Germinal center (tissue), 1 donor: ENCODE data around the gene MAGI1.
"Not testable (repeated sequence)": the region's sequence is repeated elsewhere in the genome, so short reads cannot be mapped to it uniquely, and the experiment has no call there.

ENCODE experiments used
- DNase-seq: peaks from one replicate; pipeline ENCODE4 v3.0.0; 2012; ENCODE audit warnings: mixed read lengths, low spot score

The MAGI1 gene

DNA sequence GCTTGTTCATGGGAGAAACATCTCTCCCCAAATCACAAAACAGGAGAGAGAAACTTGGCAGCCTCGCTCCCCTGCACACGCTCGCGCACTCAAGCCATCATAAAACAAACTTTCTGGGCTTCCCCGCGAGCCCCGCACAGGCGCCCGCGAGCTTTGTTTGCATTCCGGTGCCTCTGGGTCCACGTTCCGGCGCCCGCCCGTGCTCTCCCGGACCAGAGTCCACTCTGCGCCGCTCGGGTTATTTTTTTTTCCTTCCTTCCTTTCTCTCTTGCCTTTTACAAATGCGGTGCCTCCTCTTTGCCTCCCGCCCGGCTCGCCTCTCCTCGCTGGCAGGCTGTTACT, 363 bp downstream of the MAGI1 start:
- DNase-seq, result peak; percentile 11

- peak; percentile 9 for DNase-seq
Observed at GRCh38 chr3:66037986-66038369, 740 bp downstream of the MAGI1 start.

DNA sequence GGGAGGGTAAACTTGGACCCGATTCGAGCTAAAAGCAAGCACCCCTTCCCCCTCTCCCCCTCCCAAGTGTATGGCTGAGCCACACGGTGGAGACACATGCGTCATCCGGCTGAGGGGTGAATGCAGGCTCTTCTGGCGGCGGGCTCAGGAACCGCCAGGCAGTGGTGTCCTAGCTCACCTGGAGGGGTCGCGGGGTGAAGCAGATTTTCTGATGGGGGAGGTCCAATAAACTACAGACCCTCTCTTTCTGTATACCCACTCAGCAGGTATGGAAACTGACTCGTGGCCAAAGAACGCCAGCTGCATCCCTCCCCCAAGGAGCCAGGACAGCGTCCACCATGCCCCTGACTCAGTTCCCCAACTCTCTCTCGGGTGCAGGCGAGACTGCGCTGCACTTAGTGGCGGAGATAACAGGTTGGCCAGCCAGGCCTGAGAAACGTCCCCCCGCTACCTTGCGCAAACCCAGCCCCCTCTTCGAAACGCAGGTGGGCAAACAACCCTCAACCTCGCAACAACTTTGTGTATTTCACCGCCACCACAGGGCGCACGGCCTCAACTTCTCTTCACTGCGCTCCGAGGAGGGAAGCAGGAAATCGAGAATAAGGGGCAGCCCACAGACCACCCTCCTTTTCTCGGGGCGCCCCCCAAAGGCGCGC, 1.3 kb downstream of the MAGI1 start:
- DNase-seq, result no peak

- no peak for DNase-seq
Observed at GRCh38 chr3:66036586-66037148, 2.1 kb downstream of the MAGI1 start.

DNA sequence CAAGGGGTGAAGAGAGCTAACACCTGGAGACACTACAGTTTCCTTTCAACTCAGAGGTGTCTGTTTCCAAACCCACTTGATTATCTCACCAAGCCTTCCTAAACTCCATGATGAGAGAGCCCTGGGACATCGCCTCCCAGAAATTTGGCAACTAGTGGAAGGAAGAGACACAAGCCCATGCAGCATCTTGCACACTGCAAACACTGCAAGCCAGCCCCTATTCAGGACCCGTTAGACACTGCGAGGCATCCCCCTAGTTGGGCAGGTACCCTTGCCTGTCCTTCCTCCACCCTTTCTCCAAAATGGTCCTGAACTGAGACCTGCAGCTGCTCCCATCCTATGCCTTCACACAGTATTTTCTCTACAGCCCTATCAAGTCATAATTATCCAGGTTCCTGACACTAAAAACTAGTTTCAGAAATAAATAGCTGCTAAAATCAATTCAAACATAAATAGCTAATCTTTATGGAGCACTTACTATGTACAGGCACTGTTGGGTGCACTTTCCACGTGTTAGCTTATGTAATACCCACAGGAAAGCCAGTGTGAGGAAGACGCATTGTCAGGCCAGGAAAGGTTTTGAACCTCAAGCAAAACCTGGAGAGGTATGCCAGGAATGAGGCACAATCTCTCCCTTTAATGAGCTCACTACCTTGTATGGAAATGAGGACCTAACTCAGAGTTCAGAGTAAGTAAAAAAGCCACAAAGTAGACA, 2.8 kb downstream of the MAGI1 start:
- DNase-seq, result no peak

GRCh38 chr3:66033241-66034138, 5.2 kb downstream of the MAGI1 start:
- no peak for DNase-seq

DNA sequence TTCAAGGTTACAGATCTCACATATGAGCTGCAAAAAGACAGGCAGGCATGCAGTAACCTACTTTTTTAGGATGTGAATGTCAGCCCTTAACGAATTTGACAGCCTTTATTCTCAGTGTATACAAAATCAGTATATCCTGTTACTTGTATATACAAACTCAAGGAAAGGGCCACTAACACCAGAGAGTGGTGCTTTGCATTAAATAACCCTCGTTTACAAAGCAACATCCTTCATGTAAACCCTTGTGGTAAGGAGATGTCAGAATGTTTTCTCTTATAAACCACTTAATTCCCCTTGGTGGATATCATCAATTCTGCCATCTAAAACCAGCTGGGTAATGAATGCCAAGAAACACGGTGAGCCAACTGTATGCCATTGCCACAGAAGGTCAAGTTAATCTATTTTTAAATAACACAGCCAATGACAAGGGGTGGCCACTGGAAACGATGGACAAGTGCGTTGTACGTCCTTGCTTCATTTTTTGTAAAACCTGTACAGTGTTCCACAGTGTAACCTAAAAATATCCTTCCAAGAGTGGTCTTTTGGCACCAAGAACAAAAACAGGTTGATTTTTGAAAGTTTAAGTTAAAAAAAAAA, 7.5 kb downstream of the MAGI1 start:
- no peak for DNase-seq

DNA sequence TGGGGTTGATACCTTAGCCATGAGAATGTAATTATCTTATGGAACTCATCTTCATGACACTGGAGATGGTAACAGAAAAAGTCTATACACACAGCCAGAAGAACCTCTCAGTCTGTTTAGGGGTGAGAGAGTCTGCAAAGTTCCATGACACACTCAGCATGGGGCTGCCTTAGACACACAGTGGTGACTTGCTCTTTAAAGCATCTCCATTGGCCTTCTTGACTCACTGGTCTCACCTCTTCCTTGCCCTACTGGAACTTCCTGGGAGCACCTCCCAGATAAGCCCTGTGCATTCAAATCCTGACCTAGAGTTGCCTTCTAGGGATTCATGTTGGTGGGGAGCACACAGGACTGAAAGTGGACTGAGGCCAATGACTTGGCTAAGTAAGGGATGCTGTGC, 9.3 kb downstream of the MAGI1 start:
- no peak for DNase-seq

DNA sequence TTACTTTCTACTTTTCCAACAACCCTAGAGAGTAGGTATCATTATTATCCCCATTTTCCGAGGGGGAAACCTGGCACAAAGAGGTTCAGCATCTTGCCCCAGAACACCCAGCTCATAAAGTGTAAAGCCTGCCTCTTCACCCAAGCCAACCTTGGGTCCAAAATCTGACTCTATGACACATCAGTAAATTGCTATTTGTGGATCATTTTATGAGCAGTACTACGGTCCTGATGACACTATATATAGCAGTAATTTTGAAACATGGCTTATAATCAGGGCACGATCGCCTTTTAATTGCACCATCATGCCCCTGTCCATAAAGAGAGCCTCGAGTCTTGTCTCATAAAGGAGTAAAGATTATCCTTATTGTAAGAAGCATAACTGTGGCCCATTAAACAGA, 9.7 kb downstream of the MAGI1 start:
- DNase-seq, result no peak

GRCh38 chr3:66028457-66028856, 10.3 kb downstream of the MAGI1 start:
- no peak for DNase-seq

GRCh38 chr3:66027099-66027498, 11.6 kb downstream of the MAGI1 start:
- not testable (repeated sequence) for DNase-seq

- DNase-seq, result no peak
Observed at GRCh38 chr3:66023738-66024385, 14.9 kb downstream of the MAGI1 start.

- DNase-seq, result no peak
Observed at GRCh38 chr3:66023229-66023628, 15.5 kb downstream of the MAGI1 start.

GRCh38 chr3:66021731-66022131, 17.0 kb downstream of the MAGI1 start:
- no peak for DNase-seq

GRCh38 chr3:66019896-66020295, 18.8 kb downstream of the MAGI1 start:
- DNase-seq, result no peak

DNA sequence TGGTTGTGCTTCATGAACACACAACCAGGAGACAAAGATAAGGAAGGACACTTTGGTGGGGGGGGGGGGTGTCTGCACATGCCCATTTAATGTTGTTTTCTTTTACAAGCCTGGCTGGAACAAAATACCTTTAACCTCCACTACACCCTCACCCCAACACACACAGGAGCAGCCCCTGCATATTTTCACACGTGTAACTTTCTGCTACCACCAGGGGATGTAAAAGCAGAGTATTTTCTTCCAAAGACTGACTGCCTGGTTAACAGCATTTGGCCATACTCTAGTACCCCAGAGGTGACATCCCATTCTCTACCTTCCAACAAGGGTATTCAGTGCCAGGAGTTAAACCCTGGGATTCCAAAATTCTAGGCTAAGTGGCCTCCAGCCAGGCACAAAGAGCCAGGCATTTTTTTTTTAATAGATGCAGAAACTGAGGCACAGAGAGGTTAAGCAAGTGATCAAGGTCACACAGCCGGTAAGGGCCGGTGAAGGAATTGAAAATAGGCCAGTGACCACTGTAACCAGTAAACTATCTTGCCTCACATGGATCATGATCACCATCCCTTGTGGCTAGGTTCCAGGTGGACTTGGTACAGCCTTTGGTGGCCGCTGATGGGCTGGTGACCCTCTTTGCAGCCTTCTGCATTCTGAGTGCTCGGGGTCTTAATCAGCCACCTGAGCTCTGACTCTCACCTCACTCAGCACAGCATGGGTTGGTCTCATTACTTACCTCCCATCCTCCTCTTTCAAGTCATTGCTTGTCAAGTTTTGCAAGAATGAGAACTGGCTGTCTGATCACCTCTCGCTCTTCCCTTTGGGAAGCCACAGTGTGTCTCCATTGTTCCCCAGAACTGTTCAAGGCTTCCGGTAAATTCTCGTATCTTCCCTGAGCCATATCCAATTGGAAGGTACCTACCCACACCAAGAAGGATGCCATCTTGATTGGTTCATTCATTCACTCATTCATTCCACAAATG, 20.4 kb downstream of the MAGI1 start:
- DNase-seq, result no peak

- no peak for DNase-seq
Observed at GRCh38 chr3:66017591-66017990, 21.1 kb downstream of the MAGI1 start.

- DNase-seq, result no peak
Observed at GRCh38 chr3:66017084-66017483, 21.6 kb downstream of the MAGI1 start.

DNA sequence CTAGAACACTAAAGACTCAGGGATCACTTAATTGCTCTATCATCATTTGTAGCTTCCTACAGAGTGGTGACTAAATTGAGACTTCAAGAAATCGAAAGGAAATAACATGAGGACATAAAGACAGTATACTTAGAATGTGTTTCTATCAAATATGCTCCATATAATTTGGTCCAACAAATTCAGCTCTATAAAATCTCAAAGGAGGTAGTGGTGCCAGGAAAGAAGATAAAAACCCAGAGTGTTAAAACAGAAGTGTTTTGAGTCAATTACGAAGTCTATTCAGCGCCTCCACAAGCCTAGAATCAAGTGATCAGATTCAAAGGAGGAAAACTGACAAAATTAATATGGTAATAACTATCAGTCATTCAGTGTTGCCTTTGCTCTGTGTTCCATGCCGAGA, 22.9 kb downstream of the MAGI1 start:
- DNase-seq, result no peak

GRCh38 chr3:66014651-66015050, 24.1 kb downstream of the MAGI1 start:
- DNase-seq, result no peak

DNA sequence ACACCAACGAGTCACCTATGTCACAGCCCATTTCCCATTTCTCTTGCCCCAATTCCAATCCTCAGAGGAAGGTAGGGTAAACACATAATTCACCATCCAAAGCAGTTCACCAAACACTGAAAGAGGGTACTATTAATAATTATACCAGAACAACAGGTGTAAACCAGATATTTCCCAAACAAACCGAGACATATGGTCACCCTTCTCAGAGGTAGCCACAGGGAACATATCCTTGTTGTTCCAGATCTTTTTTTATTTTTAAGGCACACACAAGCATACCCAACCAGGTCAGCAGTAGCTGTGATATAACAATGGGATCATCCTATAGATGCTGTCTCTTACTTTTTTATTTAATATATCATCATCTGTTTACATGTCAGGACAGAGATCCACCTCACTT, 24.7 kb downstream of the MAGI1 start:
- no peak for DNase-seq
